ENCODE measurements around the gene ZBTB16.
A peak's percentile ranks its signal among the peaks of the same experiment; 100 is the strongest.

The ZBTB16 gene

DNA sequence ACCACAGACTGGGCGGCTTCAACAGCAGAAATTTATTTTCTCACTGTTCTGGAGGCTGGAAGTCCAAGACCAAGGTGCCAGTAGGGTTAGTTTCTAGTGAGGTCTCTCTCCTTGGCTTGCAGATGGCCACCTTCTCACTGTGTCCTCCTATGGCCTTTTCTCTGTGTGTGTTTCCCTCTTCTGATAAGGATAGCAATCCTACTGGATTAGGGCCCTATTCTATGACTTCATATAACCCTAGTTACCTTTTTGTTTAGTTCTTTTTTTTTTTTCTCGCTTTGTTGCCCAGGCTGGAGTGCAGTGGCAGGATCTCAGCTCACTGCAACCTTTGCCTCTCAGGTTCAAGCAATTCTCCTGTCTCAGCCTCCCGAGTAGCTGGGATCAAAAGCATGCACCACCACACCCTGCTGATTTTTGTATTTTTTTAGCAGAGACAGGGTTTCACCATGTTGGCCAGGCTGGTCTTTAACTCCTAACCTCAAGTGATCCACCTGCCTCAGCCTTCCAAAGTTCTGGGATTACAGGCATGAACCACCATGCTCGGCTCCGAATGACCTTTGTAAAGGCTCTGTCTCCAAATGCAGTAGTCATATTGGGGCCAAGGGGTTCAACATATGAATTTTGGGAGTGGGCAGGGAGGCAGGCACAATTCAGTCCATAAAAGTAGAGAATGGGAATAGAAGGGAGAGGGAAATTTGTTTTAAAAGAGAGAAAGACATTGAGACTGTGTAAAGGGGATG lies 211.2 kb downstream of the ZBTB16 start:
- no peak for DNase-seq

DNA sequence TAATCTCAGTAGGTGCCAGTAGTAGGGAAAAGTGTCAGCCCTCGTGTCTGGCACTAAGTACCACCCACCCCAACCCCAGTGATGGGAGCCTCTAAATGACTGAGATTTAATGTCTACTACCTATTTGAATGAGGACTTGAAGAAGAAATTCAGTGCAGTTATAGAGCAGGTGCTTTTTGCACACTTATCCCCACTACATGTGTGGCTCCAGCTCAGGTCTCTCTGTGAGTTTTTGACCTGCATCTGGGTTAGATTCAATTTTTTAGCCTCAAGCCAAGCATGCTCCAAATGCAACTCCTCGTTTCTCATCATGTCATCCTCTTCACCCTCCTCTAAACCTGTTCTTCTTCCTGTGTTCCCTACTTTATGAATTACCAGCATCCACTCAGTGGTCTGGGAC lies 211.8 kb downstream of the ZBTB16 start:
- DNase-seq: no peak

DNA sequence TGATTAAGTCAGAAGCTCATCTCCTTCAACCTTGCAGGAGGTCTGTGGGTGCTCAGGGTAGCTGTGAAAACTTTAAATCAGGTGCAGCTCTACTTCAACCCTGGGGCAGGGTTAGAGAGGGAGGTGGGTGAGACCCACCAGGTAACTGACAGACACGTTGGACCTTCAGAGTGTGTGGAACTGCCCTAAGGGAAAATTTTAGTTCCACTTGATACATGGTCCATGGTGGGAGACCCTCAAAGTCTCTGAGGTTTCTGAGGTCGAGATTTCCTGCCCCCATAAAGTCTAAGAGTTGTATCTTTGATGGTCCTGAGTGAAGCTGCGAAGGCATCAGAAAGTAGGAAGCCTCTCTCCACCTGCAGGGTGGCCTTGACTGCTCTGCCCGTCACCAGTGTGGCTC lies 212.8 kb downstream of the ZBTB16 start:
- DNase-seq: no peak

DNA sequence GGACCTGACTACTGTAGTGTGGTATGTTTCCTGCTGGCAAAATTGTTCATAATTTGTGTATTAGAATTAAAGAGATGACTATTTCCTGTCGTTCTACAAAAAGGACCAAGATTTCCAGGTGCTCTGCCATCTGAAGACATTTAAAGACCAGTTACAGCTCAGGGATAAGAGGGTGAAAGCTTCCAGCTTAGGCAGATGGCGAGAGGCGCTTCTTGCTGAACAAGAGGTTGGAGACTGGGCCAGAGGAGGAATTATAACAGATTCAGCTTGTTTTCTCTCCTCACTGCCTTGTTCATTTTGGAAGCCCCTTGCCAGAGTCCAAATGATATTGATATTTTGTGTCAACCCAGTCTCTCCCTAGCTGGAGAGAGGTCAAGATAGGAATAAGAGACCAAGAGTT lies 213.6 kb downstream of the ZBTB16 start:
- no peak for DNase-seq

DNA sequence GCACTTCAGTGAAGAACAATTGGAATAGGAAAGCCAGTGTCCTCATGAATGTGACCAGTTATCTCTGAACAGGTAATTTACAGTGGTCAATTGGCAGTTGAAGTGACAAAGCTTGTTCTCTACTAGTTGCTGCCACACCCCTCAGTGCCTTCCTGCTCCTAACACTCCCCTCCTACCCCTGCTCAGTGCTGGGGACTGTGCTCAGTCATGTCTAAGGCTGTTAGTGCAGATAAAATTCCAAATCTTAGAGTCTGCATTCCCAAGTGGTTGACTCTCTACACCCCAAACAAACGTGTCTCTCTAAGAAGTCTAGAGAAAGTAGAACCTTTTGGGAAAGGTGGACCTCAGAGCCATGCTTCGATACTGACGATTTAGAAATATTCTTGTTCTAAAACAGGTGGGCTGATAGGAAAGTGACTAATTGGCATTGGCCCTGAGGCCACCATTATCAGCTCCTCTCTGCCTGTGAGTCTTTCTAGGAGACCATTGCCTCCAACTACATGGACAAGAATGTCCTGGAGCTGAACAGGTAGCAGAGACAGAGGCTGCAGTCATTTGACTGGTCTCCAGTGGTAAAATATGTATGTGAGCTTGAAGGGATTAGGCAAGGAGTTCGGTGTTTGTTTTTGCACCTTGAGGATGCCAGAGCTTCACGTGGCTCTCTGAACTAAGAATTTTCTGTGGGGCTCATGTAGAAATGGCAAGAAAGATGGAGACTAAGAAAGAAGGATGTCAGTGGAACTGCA lies 214.6 kb downstream of the ZBTB16 start:
- DNase-seq: no peak

DNA sequence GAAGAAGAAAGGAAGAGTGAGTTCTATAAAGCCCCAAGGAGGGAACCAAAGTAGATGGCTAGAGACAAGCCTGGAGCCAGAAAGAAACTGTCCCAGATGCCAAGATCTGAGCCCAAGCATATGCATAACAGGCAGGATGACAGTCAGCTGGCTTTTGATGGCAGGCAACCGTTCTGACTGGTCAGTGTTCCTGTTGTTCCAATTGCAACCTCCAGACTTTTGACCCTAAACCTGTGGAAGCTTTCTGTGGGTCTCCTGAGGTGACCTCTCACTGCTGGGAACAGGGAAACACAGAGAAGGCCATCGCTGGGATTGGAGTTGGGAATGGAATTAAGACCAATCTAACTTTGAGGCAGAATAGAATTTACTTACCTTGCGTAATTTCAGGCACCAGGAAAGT lies 215.1 kb downstream of the ZBTB16 start:
- DNase-seq: no peak

DNA sequence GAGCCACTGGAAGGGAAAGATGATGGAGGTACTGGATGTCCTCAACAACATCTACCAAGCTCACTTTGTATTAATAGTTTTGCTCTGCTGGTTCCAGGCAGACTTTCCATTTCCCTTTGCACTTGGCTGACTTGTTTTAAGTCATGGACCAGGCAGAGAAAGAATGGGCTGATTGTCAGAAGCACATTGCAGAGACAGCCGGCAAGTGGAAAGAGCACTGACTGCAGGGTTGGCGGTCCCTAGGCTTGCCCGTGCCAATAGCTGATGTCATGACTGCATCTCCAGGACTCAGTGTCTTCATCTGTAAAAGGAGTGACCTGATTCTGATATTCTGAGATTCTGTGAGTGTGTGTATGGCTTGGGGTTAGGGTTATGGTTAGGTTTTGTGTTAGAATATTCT lies 215.8 kb downstream of the ZBTB16 start:
- DNase-seq: no peak

DNA sequence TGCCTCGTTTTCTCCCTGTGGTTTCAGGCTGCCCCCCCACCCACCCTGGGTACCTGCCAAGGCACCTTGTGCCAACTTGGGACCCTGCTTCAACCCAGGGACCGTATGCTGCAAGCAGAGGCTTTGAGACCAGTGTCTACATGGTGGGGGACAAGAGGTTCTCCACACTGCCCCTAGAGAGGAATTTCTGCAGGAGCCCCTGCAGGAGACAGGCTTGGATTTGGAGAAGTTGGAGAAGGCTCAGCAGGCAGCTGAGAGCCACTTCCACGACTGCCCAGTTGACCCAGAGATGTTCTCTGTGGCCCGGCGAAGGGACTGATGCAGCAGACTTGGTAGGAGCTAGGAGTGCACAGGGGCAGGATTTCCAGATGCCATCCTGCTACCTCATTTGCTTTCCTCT lies 216.6 kb downstream of the ZBTB16 start:
- DNase-seq: no peak

DNA sequence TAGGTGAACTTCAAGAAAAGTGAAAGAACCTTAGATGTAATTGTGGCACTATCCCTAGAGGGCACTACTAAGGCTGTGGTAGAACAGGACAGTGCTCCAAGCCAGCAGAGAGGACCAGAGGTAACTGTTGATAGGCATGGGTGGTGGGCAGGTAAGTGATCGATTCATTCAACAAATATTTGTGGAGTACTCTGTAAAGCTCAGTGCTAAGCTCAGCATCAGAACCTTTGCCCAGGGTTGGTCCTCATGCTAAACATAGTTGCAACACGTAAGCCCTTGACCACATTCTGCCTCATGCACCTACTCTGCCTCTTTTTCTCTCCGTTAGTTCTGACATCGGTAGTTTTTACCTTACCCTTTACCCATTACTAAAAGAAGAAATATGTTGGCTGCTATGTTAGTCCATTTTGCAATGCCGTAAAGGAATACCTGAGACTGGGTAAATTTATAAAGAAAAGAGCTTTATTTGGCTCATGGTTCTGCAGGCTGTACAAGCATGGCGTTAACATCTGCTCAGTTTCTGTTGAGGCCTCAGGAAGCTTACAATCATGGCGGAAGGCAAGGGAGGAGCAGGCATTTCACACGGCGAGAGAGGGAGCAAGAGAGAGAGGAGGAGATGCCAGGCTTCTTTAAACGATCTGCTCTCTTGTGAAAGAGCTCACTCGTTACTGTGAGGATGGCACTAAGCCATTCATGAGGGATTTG lies 218.3 kb downstream of the ZBTB16 start:
- DNase-seq: no peak

DNA sequence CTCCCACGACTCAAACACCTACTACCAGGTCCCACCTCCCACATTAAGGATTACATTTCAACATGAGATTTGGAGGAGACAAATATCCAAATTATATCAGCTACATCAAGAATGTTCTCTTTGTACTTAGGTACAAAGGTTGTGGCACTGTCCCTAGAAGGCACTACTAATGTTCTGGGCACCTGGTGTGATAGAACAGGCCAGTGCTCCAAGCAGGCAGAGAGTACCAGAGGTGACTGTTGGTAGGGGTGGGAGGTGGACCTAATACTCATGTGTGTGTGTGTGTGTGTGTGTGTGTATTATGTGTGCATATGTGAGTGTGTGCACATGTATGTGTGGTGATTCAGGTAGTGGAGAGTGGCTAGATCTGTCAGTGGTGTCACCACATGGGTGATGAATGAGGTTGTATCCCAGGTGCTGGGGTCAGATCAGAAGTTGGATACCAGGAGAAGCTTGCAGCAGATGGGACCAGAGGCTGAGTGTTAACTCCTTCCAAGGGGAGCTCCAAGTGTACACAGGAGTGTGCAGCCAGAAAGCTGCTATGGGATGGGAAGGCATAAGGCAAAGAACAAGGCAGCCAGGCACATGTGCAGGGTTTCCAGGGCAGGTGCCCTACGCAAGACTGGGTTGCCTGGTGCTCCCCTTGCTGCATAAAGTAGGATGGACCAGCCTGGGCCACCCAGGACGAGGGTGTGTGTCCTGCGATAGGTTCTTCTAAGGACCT lies 219.0 kb downstream of the ZBTB16 start:
- no peak for DNase-seq

DNA sequence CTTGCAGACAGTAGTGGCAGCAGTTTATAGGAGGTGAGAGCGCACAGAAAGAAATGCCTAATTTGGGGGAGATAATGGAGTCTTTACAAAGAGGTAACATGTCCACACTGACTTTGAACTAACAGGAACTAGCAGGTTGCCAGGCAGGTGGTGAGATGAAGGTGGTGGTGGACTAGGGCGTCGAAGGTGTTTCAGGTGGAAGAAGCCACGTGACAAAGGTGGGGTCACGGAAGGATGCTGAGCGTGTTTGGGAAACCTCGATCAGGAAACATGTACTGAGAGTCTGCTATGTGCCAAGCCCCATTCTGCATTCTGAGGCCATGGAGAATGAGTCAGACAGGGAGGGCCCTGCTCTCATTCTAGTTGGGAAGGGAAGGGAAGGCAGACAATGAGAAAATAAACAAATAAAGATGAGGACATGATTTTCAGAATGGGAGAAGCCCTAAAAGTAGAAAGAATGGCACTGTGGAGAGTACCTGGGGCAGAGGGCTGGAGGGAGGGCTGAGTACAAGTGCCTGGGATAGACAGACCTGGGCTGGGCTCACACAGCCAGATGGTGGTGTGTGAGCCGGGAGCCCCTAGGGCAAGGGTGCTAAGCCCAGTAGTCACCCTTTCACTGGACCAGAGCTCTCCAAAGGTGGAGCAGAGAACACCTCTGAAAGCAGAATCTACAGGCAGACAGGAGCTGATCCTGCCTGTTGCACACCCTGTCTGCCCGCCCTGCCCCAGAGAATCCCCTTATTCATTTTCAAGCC lies 220.5 kb downstream of the ZBTB16 start:
- no peak for DNase-seq

DNA sequence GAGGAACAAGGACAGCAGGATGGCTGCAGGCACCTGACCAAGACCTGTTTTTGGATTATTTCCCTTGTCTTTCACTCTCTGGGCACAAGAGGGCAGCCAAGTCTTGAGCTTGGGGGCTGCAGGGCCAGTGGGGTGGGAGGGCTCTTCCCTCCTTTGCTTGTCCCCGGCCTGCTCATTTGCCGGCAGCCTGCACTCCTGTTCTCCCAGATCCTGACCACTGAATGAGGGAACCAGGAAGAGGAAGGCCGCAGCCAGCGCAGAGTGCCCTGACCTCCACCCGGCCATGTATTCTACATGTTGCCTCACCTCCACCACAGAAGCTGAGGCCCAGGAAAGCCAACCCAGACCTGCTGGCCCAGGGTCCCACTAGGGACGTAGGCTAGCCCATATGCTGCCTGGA lies 221.2 kb downstream of the ZBTB16 start:
- DNase-seq: peak; percentile 75

DNA sequence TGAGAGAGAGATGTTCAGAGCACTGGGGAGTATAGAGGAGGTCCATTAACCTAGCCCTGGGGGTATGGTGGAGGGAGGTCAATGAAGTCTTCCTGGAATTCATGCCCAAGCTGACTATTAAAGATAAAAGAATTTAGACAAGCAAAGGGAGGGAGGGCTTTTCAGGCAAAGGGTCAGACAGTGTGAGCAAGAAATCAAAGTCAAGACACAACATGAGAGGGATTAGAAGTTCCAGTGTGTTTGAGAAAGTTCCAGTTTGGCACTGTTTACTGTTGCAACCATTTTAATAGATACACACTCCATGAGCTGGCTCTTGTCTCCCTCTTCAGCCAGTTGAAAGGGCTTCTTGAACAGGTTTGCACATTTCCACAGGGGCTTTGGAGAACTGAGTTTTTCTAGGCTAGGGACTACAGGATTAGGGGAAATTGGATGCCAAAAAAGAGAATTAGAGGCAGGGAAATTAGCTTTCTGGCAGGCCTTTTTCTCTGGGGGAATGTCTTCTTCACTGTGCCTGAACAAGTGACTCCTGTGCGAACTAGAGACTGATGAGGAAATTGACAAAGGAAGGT lies 222.0 kb downstream of the ZBTB16 start:
- no peak for DNase-seq

DNA sequence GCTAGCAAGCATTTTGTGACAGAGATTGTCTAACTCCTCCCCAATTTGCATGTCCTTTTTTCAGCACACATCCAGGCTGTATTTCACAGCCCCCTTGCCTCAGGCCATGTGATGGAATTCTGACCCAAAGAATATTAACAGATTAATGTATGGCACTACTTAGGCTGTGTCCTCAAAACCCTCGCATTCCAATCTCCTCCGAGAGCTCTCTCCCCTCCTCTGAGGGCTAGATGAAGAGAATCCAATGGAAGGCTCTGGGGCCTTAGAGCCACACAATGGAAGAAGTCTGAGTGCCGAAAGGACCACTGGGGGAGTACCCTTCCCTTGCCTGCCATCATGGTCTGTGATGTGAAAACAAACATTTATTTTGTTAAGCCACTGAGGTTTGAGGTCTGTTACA lies 223.0 kb downstream of the ZBTB16 start:
- DNase-seq: no peak

DNA sequence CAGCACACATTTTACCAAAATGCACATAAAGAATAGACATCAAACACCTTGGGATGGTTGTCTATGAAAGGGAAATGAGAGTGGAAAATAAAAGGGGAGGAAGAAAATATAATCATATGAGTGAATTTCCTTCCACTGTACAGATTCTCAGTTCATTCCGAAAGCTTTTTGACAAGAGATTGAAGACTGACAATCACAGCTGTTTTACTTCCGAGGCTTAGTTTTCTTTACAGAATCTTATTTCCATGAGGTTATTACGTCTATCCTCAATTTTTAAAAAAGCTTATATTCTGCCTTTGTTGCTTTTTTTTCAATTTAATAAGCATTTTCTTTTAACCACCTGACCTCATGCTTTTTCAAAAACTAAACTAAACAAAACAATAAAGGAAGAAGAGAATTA lies 223.9 kb downstream of the ZBTB16 start:
- DNase-seq: no peak

DNA sequence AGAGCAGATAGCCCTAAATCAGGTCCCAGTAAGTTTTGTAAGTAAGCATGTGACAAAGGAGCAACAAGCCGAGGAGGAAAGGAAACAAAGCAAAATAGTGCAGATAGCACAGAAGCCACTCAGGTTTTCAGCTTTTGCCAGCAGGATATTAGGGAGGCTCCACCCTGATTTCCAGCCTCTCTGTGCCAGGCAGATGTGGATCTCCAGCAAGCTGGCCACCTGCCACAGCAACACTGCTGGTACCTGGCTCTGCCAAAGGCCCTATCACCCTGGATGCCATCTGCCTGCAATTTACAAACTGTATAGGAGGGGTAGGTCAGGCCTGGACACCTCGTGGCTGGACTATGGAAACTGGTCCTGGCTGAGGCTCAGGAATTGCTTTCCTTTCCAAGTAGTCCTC lies 224.5 kb downstream of the ZBTB16 start:
- DNase-seq: peak; percentile 92

DNA sequence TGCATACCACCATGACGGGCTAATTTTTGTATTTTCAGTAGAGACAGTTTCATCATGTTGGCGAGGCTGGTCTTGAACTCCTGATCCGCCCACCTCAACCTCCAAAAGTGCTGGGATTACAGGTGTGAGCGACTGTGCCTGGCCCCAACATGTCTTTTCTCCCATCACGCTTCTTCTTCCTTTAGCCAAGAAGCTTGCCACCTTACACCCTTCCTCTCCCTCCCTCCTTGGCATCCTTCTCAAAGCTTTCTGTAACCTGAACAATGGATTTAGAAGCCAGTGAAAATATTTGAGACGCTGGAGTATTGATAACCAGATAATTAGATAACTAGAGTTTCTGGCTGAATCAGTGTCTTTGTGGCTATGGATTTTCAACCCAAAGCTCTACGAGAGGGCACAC lies 225.4 kb downstream of the ZBTB16 start:
- DNase-seq: no peak

DNA sequence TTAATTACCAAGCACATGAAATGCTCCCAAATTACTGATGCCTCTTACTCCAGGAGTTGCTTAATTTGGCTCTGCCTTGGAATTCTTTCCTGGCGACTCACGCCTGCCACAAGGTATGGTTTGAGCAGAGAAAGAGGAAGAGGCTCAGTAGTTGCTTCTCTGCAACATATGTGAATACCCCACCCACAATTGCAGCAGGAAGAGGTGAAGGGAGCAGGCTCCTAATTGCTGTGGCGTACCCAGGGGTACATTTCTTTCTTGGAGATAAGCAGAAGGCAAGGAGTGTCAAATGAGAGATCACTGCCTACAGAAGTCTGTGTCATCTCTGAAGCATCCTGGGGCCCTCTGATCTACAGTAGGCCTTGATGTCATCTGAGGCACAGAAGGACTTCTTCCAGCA lies 226.1 kb downstream of the ZBTB16 start:
- no peak for DNase-seq

DNA sequence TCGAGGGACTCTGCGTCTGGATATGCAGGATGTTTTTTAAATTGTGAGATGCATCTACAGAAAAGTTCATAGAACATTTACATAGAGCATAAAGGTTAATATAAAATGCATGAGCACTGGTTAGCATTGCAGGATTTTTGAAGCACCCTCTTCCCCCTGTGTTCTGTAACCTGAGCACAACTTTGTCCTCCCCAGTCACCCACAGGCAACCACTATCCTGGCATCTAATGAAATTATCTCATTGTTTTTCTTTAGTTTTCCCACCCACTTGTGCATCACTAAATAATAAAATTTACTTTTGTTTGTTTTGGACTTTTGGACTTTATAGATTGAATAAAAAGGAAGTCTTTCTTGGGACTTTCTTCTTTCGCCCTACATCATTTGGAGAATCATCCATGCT lies 226.7 kb downstream of the ZBTB16 start:
- no peak for DNase-seq

DNA sequence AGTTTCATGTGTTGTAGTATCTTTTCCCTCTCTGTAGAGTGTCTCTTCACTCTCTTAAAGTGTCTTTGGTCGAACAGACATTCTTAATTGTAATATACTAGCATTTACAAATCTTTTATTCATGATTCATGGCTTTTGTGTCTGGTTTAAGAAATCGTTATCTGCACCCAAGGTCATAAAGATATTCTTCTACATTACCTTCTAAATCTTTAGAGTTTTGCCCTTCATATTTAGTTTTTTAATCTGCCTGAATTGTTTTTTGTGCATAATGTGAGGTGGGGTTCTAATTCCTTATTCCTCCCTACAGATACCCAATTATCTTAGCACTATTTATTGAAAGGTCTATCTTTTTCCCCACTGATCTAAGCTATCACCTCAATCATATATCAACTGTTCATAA lies 227.6 kb downstream of the ZBTB16 start:
- no peak for DNase-seq

DNA sequence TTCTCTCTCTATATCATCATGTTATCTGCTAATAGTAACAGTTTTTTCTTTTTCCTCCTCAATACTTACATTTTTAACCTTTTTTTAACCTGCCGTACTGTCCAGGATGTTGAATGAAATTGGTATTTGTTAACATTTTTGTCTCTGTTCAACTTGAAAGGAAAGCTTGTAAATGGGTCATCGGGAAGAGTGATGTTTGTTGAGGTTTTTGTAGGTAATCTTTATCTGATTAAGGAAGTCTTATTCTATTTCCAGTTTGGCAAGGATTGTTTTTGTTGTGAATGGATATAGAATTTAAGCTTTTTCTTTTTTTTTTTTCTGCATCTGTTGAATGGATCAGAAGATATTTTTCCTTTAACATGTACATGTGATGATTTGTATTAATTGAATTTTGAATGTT lies 228.6 kb downstream of the ZBTB16 start:
- DNase-seq: no peak

DNA sequence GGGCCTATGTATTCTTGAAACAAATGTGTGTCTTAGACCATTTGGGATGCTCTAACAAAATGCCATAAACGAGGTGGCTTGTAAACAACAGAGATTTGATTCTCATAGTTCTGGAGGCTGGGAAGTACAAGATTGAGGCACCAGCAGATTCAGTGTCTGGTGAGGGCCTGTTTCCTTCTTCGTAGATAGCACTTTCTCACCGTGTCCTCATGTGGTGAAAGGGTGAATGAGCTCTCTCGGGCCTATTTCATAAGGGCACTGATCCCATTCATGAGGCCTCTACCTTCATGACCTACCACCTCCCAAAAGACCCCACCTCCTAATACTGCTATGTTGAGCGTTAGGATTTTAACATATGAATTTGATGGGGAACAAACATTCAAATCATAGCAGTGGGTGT lies 230.3 kb downstream of the ZBTB16 start:
- DNase-seq: no peak

Data from NCI-H1105 treated with DMSO at 0.1 percent for 48 hours (cell line).